GM19025 (cell line): ENCODE data around the gene KCNJ4.

ENCODE experiments used
- ATAC-seq: cut with Tn5 transposase; IDR thresholded peaks from one replicate; pipeline ENCODE4 v1.9.1; 2021; ENCODE audit warnings: mild to moderate bottlenecking, low read depth, moderate library complexity; ENCODE audit not compliant: unreplicated experiment

Gene KCNJ4

GRCh38 chr22:38435965-38436364 is 19.0 kb downstream of the KCNJ4 start:
- no peak for ATAC-seq

GRCh38 chr22:38435010-38435409 is 20.0 kb downstream of the KCNJ4 start:
- no peak for ATAC-seq

- no peak for ATAC-seq
Measured at GRCh38 chr22:38433871-38434270, 21.1 kb downstream of the KCNJ4 start.

- no peak for ATAC-seq
Measured at GRCh38 chr22:38432264-38432663, 22.7 kb downstream of the KCNJ4 start.

DNA sequence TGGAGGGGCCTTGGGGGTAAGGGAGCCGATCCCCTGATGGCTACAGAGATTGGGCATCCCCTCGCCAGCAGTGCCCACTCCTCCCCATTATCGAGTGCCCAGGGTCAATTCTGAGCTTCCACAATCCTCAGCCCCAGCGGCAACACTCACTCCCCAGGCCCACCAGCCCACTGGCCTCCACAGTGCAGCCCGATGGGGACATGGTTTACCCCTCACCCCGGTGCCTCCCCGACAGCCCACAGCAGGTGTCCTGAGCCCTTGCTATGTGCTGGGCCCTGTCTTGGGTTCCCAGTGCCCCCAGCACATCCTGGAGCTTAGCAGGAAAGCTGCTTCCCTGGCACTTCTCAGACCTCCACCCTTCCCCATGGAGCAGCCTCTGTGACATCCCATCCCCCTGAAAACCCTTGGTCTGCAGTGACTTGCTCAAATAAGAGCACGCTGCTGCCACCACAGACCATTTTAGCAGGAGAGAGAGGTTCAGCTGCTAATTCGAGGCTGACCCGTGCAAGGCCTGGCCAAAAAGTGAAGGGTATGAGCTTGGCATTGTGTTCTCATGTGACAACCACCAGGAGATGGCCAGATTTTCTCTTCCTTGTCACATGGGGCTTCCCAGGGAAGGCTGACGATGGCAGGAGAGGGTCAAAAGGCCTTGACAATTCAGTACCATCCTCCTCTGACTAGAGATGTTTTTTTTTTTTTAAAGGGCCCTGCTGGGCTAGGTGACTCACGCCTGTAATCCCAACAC is 23.6 kb downstream of the KCNJ4 start:
- ATAC-seq = no peak

- ATAC-seq = no peak
Measured at GRCh38 chr22:38429499-38430068, 25.4 kb downstream of the KCNJ4 start.

DNA sequence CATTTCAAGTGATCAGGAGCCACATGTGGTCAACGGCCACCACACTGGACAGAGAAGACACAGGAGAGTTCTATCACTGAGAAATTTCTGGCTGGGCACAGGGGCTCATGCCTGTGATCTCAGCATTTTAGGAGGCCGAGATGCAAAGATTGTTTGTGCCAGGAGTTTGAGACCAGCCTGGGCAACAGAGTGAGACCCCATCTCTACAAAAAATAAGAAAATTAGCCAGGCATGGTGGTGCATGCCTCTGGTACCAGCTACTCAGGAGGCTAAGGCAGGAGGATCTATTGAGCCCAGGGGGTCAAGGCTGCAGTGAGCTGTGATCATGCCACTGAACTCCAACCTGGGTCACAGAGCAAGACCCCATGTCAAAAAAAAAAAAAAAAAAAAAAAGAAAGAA is 26.3 kb downstream of the KCNJ4 start:
- no peak for ATAC-seq

- no peak for ATAC-seq
Measured at GRCh38 chr22:38427940-38428339, 27.1 kb downstream of the KCNJ4 start.

- no peak for ATAC-seq
Measured at GRCh38 chr22:38427465-38427864, 27.5 kb downstream of the KCNJ4 start.

DNA sequence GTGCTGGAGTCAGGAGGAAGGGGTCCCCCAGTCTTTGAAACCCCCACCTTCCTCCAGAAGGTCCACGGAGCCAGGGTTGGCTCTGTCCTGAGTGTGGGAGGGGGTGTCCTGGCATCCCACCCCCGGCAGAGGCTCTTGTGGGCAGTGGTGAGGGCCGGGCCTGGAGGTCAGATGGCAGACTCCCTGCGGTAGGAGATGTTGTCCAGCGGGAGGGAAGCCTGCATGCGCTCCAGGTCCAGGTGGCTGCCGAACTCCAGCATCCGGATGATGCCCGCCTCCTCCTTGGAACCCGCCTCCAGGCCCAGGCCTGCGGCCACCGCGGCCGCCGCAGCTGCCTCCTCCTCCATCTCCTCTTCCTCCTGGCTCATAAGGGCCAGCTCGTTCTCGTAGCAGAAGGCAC is 28.4 kb downstream of the KCNJ4 start:
- no peak for ATAC-seq

DNA sequence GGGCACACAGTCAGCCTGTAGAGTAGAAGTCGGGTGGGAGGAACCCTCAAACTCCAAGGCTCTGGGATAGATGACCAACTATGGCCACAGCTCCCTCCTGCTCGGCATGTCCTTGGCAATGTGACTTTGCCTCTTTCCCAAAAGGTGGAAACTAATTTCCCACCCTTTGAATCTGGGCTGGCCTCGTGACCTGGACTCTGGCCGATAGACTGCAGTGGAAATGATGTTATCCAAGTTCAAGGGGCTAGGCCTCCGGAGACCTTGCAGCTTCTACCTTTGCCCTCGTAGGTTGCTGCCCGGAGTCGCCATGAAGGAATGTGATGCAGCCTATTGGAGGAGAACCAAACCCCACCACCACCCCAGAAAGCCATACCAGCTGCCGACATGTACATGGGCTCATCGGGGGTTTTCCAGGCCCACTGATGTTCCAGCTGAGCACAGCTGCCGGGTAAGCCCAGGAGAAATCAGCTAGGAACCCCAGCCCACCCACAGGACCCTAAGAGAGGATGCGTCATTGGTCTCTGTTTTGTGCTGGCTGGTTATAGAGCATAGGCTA is 30.4 kb downstream of the KCNJ4 start:
- ATAC-seq = no peak

GRCh38 chr22:38423512-38424503 is 31.2 kb downstream of the KCNJ4 start:
- no peak for ATAC-seq

DNA sequence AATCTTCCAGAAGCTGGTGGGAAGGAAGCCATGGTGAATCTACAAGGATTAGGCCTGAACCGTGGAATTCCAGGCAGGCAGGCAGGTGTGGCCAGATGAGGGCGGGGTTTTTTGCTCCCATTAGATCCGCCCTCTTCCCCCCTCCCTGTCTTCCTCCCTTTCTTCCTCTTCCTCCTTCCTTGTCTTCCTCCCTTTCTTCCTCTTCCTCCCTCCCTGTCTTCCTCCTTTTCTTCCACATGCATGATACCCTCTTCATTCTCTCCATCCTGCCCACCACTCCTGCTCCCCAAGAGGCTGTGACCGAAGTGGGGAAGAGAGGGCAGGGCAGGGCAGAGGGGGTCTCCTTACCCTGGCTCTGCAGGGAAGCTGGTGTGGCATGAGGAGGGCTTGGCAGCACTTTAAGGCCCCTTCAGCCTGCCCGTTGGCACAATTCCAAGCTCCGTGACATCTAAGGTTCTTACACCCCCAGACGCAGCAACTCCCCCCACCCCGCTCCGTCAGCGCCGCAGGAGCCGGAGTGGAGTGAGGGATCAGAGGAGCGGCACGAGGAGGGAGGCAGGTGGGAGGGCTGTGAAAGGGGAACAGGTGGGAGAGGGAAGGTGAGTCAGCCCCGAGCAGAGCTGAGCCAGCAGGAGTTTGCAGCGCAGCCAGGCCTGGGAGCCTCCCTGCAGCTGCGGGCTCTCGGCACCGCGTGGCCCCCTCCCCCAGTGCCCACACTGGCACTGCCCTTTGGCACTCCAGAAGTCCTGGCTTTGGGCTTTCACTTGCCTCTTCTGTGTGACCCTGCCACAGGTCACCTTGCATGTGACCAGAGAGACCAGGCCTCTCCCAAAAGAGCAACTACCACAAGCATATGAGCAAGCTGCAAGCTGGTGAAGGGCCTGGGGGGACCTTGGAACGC is 32.1 kb downstream of the KCNJ4 start:
- no peak for ATAC-seq

- ATAC-seq = no peak
Measured at GRCh38 chr22:38420734-38421133, 34.3 kb downstream of the KCNJ4 start.

GRCh38 chr22:38419858-38420160 is 35.2 kb downstream of the KCNJ4 start:
- ATAC-seq = no peak

GRCh38 chr22:38419121-38419857 is 35.7 kb downstream of the KCNJ4 start:
- ATAC-seq = no peak

DNA sequence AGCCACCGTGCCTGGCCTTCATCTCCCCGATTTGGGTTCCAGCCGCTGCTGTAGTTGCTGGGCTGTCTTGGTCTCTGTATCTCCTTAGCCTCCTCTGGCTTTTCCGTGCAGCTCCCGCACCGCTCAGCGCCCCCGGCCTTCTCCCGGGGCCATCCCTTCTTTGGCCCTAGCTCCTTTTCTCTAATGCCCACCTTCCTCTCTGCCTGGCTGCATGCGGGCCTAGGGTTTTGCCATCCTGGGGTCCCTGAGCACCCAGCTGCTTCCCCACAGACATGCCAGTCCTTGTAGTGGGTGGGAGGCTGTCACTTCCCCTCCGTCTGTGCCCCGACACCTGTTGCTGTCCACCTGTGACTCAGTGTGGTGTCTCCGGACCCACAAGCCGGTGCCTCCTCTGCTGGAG is 36.4 kb downstream of the KCNJ4 start:
- ATAC-seq = no peak

DNA sequence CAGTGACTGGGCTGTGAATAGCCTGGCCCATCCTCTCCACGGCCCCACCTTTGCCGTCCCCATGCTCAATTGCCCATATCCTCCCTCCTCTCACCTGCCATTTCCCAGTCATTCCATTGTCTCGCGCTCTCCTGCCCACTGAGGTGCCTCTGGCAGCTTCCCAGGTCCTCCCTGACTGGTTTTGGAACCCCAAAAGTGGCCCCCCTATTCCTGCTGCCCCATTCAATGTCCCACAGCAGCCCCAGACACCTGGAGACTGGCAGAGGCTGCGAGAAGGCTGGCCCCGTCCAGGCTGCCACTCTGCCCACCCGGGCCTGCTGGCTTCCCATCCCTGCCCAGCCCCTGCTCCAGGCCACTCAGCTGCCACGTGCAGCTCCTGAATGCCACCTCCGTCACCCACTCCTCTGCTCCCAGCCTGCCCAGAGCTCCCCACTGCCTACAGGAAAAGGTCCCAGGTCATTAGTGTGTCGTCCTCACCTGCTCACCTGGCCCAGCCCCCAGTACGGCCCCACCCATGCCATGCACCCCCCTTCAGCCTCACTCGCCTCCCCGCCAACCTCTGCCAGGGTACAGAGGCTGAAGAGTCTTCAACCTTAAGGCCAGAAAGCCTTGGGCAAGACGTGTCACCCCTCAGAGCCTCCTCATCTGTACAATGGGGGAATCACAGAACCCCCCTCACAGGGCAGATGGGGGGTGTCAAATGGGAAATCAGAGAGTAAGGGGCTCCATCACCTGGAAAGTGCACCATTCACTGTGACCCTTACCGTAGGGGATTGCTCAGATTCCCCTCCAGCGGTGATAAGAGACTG is 37.5 kb downstream of the KCNJ4 start:
- no peak for ATAC-seq
